ENCODE data around the gene IFI35.
"Not testable (repeated sequence)": the region's sequence is repeated elsewhere in the genome, so short reads cannot be mapped to it uniquely, and the experiment has no call there.

IFI35 gene

DNA sequence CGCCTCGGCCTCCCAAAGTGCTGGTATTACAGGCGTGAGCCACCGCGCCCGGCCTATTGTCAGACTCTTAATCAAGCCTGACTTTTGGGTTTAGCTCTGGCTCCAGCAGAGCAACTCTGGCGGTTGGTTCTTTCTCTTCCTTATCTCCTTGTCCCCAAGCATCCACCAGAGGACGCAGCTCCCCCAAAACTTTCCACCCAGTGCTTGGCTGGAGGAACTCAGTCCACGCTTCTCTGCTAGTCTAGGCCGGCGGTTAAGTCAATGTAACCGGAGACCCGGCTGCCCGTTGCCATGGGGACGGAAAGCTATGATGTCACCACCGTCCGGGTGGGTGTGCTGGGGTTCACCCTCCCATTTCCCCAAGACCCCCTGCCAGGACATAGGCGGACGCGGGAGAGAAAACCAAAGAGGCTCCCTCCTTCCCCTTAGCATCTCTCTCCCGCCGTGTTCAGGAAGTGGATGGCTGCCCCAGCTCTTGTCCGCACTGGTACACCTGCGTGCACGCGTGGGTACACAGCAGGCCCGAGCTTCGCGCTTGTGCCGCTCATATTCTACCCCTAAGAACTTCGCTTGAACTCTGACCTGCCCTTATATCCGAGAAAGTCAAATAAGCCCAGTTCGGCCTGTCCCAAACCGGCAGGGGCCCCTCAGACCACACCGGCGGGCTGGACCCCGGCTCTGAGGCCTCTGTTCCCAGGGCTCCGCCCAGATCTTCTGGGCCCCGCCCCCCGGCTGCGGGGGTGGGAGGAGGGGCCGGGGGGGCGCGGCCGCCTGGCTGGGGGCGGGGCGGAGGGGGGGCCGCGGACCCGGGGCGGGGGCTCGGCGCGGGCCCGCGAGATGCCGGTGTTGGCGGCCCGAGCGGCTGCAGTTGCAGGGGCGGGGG, 18.1 kb downstream of the IFI35 start, which contains the start of gene RND2:
TSS of gene RND2 (plus strand) at position 825 of the 883 bp plus-strand sequence. CDS start 117 bp downstream, outside the sequence.
- DNase-seq = peak; percentile 90

DNA sequence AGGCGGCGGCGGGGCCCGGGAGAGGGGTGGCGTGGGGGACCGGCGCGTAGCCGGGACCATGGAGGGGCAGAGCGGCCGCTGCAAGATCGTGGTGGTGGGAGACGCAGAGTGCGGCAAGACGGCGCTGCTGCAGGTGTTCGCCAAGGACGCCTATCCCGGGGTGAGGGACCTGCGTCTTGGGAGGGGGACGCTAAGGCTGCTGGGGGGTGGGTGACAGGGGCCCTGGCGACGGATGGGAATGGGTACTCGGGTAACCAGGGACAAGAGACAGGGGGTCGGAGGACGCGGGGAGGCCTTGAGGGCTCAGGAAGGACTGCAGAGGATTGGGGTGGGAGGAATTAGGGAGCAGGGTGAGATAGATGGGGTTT, 18.7 kb downstream of the IFI35 start:
- DNase-seq = no peak

DNA sequence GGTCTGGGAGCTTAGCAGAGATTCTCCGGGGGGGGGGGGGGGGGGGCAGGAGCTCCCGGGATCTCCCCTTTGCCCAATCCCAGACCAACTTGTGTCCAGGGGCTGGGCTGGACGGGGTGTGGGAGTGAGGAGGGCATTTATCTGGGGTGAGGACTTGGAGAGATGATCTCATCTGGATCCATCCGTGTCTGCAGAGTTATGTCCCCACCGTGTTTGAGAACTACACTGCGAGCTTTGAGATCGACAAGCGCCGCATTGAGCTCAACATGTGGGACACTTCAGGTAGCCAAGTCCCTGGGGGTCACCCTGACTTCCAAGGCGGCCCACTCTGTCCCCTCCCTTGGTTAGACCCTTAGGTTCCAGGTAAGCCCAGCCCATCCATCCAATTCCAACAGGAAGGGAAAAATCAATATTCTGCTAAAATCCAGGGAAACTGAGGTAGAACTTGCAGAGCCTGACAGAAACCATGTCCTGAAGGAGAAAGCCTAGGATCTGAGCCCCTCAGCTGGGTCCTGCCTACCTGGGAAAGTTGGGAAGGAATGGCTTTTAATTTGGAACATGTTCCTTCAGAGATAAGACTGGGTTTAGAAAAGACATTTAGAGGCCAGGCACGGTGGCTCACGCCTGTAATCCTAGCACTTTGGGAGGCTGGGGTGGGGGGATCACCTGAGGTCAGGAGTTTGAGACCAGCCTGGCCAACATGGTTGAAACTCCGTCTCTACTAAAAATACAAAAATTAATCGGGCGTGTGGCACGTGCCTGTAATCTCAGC, 19.4 kb downstream of the IFI35 start:
- no peak for DNase-seq

DNA sequence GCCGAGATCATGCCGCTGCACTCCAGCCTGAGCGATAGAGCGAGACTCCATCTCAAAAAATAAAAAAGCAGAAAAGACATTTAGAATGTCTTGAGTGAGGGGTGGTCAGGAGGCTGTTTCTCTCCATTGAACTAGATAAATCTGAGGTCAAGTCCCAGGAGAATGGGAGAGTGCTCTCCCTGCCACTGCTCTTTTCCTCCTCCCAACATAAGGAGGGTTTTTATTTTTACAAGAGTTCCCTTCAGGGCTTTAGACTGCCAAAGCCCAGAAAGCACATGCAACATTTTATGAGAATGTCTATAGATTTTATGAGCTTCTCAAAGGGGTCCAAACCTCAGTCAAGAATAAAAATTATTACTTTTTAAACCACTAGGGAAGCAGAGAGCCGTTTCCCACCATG, 20.0 kb downstream of the IFI35 start:
- DNase-seq = no peak

DNA sequence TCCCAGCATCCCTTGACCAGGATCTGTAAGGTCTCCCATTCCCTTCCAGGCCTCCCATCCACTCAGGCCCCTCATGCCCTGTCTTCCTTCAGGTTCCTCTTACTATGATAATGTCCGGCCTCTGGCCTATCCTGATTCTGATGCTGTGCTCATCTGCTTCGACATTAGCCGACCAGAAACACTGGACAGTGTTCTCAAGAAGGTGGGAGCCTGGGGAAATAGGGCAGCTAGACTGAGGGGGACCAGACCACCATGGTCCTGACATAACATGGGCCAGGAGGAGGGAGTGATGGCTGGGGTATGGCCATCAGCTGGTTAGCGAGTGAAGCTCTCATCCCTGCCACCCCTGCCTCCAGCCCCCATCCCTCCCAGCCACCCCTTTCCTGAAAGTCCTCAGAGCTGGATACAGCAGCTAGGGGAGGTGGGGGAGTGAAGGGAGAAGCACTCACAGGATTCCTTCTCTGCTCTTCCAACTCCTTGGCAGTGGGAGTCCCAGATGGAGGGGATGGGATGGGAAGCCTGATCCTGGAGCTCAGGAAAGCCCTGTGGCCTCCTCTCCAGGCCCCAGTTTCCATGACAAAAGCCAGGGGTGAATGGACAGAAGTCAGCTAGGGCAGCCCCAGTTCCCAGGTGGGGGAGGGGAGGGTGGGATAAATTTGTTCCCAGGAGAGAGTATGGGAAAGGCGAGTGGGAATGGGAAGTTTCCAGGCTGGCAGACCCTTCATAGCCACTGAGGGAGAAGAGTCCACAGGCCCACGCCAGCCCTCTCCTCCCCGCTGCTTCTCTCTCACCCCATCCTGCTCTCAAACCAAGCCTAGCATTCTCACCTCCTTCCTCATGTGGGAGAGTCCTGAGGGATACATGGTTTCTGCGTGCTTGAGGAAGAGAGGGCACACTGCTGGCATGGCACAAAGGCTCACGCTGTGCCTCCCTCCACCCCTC, 20.8 kb downstream of the IFI35 start:
- no peak for DNase-seq

DNA sequence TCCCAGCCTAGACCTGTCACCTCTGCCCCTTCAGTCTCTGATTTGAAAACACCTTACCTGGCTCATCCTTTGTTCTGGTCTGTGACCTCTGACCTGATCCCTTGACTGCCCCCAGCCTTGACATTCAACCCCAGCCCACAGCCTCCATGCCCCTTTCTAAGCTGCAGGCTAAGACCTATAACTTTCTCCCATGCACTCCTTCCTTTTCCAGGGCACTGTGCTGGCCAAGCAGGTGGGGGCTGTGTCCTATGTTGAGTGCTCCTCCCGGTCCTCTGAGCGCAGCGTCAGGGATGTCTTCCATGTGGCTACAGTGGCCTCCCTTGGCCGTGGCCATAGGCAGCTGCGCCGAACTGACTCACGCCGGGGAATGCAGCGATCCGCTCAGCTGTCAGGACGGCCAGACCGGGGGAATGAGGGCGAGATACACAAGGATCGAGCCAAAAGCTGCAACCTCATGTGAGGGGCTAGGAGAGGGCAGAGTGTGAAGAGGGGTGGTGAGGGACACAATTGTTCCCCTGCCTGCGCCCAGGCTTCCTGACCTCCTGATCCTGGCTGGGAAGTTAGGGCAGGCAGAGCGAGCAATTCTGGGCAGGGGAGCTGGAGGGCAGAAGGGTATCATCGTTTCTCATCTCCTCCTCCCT, 21.8 kb downstream of the IFI35 start:
- DNase-seq = no peak

DNA sequence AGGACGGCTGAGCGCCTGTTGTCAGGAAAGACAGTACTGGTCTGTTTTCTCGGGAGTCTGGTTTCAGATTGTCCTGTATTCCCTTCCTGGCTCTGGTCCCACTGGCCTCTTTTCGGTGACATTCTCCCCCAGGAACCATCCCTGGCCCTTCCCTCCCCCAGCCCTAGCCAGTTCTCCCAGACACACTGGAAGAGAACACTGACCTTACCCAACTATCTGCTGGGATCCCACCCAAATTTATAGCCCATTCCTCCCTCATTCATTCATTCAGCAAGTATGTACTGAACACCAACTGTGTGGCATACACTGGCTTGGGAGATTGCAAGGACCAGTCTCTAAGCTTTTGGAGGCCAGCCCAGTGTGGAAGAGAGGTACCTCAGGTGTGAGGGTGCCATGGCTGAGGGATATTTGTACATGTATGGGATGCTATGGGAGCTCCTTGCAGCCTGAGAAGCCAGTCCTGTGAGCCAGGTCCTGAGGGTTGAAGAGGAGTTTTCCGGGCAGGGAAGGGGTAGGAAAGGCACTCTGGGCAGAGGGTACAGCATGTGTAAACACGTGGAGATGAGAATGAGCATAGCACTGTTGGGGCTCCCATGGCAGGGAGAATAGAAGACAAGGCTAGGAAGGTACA, 23.7 kb downstream of the IFI35 start:
- no peak for DNase-seq

DNA sequence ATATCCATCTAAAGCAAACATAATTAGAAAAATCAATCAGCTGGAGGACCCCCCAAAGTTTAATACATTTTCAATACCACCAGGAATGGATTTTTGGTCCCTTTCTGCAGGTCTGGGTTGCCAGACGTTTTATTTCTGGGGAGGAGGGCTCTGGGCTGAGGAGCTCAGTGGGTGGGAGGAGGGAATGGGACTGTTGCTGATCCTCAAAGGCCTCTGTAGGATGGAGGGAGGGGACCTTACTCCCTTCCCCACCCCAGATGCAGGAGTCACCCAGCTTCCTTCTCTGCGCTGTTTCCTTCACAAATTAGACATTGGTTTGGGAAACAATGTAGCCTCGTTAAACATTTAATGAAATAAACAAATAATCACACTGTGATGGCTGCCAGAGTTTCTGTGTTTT, 25.1 kb downstream of the IFI35 start:
- DNase-seq = no peak

DNA sequence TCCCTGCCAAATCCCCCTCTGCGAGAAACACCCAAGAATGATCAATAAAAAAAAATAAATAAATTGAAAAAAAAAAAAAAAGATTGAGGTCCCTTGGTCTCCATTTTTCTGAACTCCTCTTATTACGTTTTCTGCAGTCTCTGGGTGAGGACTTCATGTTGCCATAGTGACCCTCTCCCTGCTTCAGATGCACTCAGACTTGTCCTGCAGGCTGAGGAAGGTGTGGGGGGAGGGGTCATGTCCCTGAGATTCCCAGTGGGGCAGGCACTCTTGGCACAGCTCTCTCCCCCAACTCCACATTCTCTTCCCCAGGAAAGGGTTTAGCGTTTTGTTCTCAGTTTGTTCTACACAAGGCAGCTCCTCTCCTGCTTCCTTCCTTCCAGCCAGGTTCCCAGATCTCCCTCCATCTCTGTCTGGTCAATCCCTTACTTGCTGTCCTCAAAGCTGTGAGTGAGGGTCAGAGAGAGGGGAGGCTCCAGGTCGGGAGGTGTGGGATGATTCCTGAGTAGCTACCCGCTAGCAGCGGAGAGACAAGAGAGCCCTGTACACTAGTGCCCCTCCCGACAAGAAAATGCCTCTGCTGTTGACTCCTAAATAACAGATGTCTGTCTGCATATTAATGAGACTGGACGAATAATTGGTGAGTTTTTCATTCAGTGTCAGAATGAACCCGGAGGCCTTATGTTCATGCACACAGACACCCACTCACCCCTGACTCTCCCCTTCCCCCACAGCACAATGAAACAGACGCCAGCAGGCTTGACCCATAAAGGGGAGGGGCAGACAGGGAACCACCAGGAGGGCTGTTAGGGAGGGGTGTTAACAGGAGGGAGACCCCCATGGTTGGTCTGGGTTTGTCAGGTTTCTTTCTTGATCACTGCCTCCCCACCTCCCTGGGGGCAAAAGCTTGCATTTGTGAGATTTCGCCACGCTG, 27.6 kb downstream of the IFI35 start:
- no peak for DNase-seq

DNA sequence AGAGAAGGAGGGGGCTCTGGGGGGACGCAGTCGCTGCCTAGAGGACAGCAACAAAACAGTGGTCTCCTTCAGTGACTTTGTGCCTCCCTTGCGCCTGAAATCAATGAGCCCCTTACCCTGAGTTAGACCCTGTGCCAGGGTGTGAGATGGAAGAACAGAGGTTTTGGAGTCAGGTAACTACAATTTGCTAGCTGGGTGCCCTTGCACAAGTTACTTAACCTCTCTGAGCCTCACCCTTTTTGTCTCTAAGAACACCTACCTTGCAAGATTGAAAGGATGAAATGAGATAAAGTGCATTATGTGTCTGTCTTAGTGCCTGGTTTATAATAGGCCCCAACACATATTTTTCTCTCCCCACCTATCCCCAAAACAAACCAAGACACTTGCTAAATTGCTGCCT, 28.3 kb downstream of the IFI35 start:
- DNase-seq = no peak

DNA sequence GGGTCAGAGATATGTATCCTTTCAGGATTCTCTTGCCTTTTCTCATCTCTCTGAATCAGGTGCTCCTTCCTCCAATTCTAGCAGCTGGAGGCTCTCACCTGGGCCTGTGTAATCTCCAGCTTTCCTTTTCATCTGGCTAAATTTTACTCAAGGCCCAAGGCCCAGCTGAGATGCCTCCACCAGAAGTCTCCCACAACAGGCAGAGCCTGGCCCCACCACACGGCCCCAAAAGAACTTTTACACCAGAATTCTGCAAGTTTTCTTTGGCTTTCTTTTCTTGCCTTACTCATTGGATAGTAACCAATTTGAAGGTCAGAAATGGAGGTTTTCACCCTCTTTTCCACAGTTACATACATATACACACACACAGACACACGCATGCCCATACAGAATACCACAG, 33.1 kb downstream of the IFI35 start:
- DNase-seq = no peak

DNA sequence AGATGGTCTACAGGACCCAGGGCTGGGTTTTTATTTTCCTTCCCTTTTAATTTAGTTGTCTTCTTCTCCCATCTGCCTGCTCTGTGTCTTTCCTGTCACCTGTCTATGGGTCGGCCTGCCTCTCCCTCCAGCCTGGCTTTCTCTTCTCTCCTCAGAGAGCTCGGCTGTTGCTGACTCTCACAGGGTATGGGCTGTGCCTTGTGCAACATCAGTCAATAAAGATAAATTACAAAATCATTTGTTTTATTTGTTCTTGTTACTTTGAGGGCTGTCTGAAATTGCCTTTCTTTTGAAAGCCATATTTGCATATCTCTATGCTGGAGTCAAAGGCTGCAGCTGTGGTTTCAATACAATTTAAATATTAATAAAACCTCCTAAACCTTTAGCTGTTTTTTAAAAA, 34.1 kb downstream of the IFI35 start:
- no peak for DNase-seq

DNA sequence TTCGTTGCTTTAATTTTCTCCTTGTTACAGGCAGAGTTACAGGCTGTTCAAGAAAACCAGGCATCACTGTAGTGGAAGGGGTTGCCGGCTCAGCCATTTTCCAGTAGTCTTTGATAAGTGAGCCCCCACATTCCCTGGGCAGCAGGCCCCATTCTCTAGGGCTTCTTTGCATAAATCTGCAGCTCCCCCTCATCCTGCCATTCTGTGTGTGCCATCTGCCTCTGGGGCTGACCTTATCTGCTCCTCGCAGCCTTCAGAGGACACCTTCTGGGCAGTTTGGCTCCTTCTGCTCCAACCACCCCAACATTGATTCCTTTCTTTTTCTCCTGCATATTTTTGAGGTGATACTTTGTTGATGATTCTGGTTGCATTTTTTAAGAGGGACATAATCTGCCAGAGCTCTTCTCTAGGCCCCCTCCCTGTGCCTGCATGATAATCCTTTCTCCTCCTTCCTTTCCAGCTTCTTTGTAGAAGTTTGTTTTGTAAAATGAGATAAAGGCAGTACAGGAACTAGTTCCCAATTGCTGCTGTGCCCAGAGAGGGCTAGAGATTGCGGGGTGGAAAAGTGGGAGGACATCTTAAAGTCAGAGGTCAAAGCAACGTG, 35.5 kb downstream of the IFI35 start:
- DNase-seq = no peak

DNA sequence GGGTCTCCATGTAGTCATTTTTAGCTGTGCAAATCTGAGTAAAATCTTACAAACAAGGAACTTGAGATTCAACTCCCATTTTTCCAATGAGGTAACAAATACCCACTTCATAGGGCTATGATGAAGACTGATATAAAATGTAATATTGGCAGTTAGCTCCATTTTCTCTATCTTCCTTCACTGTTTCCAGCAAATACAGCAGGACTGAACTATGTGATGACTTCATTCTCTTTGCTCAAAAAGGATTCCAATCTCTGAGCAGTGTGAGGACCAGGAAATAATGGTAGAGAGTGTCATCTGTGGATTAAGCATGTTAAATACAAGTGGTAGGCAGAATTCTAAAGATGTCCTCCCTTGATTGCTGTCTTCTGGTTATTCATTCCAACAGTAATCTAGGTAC, 36.7 kb downstream of the IFI35 start:
- DNase-seq = no peak

DNA sequence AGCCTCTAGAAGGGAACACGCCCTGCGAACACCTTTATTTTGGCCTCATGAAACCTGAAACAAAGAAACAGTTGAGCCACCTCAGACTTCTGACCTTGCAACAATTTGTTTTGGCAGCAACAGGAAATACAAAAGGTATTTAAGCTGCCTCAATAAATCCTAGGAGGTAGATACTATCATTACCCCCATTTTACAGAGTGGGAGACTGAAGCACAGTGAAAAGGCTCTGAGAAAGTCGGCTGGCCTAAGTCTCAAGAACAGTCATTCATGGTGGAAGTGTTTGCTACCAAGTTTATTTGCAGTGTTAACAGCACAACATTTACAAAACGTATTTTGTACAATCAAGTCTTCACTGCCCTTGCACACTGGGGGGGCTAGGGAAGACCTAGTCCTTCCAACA, 37.4 kb downstream of the IFI35 start:
- DNase-seq = no peak

DNA sequence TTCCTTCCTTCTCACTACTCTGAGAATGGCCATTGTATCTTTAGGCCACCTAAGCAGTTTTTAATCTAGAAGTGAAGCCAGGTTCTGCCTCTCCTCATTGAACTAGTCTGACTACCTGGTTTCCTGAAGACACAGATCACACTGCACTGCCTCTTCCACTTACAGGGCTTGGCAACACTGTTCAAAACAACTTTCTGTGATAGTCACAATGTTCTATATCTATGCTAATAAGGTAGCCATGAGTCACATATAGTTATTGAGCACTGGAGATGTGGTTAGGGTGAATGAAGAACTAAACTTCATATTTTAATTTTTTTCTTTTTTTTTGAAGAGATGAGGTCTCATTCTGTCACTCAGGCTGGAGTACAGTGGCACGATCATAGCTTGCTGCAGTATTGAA, 45.4 kb downstream of the IFI35 start:
- DNase-seq = no peak

DNA sequence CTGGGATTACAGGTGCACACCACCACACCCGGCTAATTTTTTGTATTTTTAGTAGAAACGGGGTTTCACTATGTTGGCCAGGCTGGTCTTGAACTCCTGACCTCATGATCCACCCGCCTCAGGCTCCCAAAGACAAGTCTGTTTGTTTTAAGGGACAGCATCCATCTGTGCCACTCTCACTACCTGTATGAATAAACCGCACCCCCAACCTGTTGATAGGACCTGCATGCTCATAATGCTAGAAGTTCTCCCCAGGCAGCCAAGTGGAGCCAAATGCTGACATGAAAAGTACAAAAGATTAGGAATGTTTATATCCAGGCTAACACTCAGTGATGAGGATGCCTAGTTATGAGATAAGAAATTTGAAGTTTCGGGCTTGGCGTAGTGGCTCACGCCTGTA, 46.4 kb downstream of the IFI35 start:
- DNase-seq = not testable (repeated sequence)

DNA sequence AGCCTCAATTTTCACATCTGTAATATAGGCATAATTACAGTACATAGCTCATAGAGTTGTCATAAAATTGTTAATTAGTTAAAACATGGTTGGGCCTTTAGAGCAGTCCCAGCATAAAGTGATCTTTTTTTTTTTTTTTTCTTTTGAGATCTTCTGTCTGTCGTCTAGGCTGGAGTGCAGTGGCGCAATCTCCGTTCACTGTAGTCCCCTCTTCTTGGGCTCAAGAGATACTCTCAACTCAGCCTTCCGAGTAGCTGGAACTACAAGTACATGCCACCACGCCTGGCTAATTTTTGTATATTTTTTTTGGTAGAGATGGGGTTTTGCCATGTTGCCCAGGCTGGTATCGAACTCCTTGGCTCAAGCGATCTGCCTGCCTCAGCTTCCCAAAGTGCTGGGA, 49.5 kb downstream of the IFI35 start:
- no peak for DNase-seq

DNA sequence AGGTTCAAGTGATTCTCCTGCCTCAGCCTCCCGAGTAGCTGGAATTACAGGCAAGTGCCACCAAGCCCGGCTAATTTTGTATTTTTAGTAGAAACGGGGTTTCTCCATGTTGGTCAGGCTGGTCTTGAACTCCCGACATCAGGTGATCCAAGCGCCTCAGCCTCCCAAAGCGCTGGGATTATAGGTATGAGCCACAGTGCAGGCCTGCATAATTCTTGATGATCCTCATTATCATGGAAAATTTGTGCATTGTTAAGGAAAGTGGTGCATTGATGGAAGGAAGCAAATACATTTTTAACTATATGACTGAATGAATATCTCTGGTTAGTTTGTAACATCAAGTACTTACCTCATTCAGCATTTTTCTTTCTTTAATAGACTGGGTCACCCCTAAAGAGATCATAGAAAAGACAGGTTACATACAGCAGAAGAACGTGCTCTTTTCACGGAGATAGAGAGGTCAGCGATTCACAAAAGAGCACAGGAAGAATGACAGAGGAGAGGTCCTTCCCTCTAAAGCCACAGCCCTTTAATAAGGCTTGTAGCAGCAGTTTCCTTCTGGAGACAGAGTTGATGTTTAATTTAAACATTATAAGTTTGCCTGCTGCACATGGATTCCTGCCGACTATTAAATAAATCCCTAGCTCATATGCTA, 56.5 kb downstream of the IFI35 start:
- no peak for DNase-seq

All from NCI-H2081 treated with DMSO at 0.1 percent for 48 hours (cell line).